Measurements from ENCODE around the gene VAMP2. TPM values are rescaled to one million over a fixed set of nuclear protein-coding genes. Genes with fewer than 3 reads are reported as not detected.
A peak's percentile ranks its signal among the peaks of the same experiment; 100 is the strongest.

The VAMP2 gene
- total and polyA plus RNA-seq, 2 of the 4 experiments (the other 2 are of a cell fraction) = 2.3 to 33.3 TPM

DNA sequence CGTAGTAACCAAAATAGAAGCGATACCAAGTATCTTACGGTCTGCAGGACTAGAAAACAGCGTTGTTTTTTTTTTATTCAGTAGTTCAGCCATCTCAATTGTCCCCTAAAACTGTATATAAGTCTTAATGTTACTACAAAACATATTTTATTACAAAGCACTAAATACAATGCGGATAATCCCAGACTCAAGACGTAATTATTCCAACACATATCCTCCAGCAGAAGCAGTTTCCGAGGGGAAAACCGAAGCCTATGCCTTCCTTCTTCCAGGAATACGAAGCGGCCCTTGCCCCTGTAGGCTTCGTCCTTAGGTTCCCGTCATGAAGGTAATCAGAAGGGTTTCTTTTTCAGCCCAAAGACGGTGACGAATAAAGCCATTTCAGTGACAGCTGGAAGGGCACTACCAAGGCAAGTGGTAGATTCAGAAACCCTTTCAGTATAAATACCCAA is 11.1 kb upstream of the VAMP2 start:
- in situ Hi-C loops (cut with MboI; ENCODE audit: low sequenced_read_pairs) = loop anchor here (25.0 kb wide), 1 partner anchor 937 kb away; the partner anchor contains the start of genes DVL2, GABARAP and PHF23
- peak overlapping the region; percentile 52; the same call in 1 of the 2 replicates for H4K91ac ChIP-seq (ENCODE audit: insufficient read depth, low read depth, low read length)
- H3K79me1 ChIP-seq (ENCODE audit: low read depth in 1 of 2, low read length in 2 of 2) = peaks cover 9 to 30% of the 10 kb centered on the region in 2 experiments; a peak in 3 of 4 replicates
- no TSS peak for BruUV-seq (replicated peaks)
- H2BK15ac ChIP-seq (ENCODE audit: low read depth, low read length) = 0 out of 3 replicates have a peak overlapping the region, but pooled peaks have one; percentile 5
- H3K36me3 ChIP-seq (ENCODE audit: control insufficient read depth, insufficient read depth, low read length) = no peaks in the 10 kb centered on the region
- ATAC-seq (ENCODE audit: low read depth) (peak; percentile 8), DNase-seq (no peak)
- H3K18ac ChIP-seq (ENCODE audit: low read depth, low read length) = peak overlapping the region; percentile 70
- H2AFZ ChIP-seq (replicated peaks; ENCODE audit: low read length, poor library complexity) = peak overlapping the region; percentile 84
- H4K5ac ChIP-seq (ENCODE audit: low read depth, low read length) = peak overlapping the region; percentile 95
- peak overlapping the region; percentile 83; the same call in 1 of the 2 replicates for H2AK5ac ChIP-seq (ENCODE audit: low read depth, low read length)
- H3K9me3 ChIP-seq (ENCODE audit: control insufficient read depth, insufficient read depth, low read length) = no peaks in the 10 kb centered on the region
- peak overlapping the region; percentile 64 for H3K27ac ChIP-seq (ENCODE audit: insufficient read depth, low read length)
- dilution Hi-C loops (cut with HindIII; ENCODE audit: low sequenced_read_pairs, unreplicated experiment) = no loop called here
- peaks cover 21% of the 10 kb centered on the region for H3K9me1 ChIP-seq (ENCODE audit: insufficient read depth, low read length)
- peaks cover 8% of the 10 kb centered on the region; the same call in 1 of the 2 replicates for H4K20me1 ChIP-seq (ENCODE audit: insufficient read depth, low read length)
- H3K4ac ChIP-seq (ENCODE audit: low read depth, low read length) = peak overlapping the region; percentile 79
- ChIA-PET POLR2A (ENCODE audit: unreplicated experiment) (interaction anchor here (0.7 to 1.2 kb wide), 9 partner anchors 9 to 54 kb away, joined by 3 to 8 read pairs (median 4); no protein-coding TSS in a partner anchor), CTCF (interaction anchor here (0.7 kb wide), 1 partner anchor 20 kb away, joined by 3 read pairs; no protein-coding TSS in a partner anchor)
- 0% methylated on average over 5 of the region's 14 CpGs; no CpG with 5 or more reads in 1 of the 2 experiments for WGBS, 2 experiments (ENCODE audit: extremely low coverage in 2 of 2, insufficient read length in 1 of 2)
- H3K4me3 ChIP-seq (ENCODE audit: insufficient read depth, low read depth, low read length) = peak overlapping the region; percentile 51
- TF ChIP-seq RAD21 (IDR thresholded peaks at IDR 0.05; ENCODE audit: low read length) (no peak), SMC3 (IDR thresholded peaks at IDR 0.05; ENCODE audit: low read depth, low read length) (no peak), MAFK (IDR thresholded peaks at IDR 0.05; ENCODE audit: low read depth, low read length) (0 out of 2 replicates have a peak, but pooled peaks have one; percentile 30), RCOR1 (IDR thresholded peaks at IDR 0.05; ENCODE audit: insufficient replicate concordance, low read length) (no peak), BHLHE40 (IDR thresholded peaks at IDR 0.05; ENCODE audit: low read depth, low read length) (no peak), CHD1 (IDR thresholded peaks at IDR 0.05; ENCODE audit: low read depth, low read length) (no peak), CEBPB (IDR thresholded peaks at IDR 0.05; ENCODE audit: low read depth, low read length) (no peak)
- TF ChIP-seq, protein P1, sequence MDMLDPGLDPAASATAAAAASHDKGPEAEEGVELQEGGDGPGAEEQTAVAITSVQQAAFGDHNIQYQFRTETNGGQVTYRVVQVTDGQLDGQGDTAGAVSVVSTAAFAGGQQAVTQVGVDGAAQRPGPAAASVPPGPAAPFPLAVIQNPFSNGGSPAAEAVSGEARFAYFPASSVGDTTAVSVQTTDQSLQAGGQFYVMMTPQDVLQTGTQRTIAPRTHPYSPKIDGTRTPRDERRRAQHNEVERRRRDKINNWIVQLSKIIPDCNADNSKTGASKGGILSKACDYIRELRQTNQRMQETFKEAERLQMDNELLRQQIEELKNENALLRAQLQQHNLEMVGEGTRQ (IDR thresholded peaks at IDR 0.05; ENCODE audit: low read depth, low read length) = no peak
- no peak overlapping the region for H2BK20ac ChIP-seq (ENCODE audit: low read depth, low read length)
- H3K56ac ChIP-seq (ENCODE audit: extremely low read depth, insufficient read depth, low read length) = peak overlapping the region; percentile 37; the same call in 1 of the 2 replicates
- H3K14ac ChIP-seq (replicated peaks; ENCODE audit: low read depth, low read length) = peak overlapping the region; percentile 39
- H2BK120ac ChIP-seq (ENCODE audit: low read depth, low read length) = peak overlapping the region; percentile 64; the same call in 1 of the 2 replicates
- peak overlapping the region; percentile 79 for H2BK5ac ChIP-seq (ENCODE audit: low read depth, low read length, poor library complexity, severe bottlenecking)
- H4K8ac ChIP-seq (ENCODE audit: low read depth in 2 of 2, low read length in 2 of 2) = peak overlapping the region; percentile 63 to 82
- H3K4me1 ChIP-seq (ENCODE audit: control insufficient read depth, insufficient read depth, low read length) = peaks cover 12% of the 10 kb centered on the region
- peak overlapping the region; percentile 88 for H2AK9ac ChIP-seq (replicated peaks; ENCODE audit: low read depth, low read length, poor library complexity)
- no peaks in the 10 kb centered on the region for H3K27me3 ChIP-seq (ENCODE audit: control insufficient read depth, insufficient read depth, low read length)
- peak overlapping the region; percentile 71; the same call in 1 of the 2 replicates for H3K23ac ChIP-seq (ENCODE audit: low read depth, low read length)
- H3K9ac ChIP-seq (ENCODE audit: low read depth, low read length) = peak overlapping the region; percentile 83
- intact Hi-C loops (cut with micrococcal nuclease) = loop anchor here (1.0 kb wide), 1 partner anchor 36 kb away; no protein-coding TSS in a partner anchor
- H3K4me2 ChIP-seq (ENCODE audit: low read depth, low read length) = peak overlapping the region; percentile 95
